GM08714 (cell line): ENCODE results near the gene RCBTB2.
"Not testable (repeated sequence)": the region's sequence is repeated elsewhere in the genome, so short reads cannot be mapped to it uniquely, and the experiment has no call there.

Experiments
- H3K4me3 ChIP-seq: fragments of 200-500 bp; sonication (Bioruptor generic); 2 replicates; pipeline ENCODE4 v1.5.1; 2014; ENCODE audit warnings: mild to moderate bottlenecking, low read length, inconsistent platforms
- ZNF274 ChIP-seq: IDR thresholded peaks from 2 replicates; pipeline ENCODE4 v1.6.1; 2012; ENCODE audit warnings: mild to moderate bottlenecking, low read depth, low read length

RCBTB2 gene

DNA sequence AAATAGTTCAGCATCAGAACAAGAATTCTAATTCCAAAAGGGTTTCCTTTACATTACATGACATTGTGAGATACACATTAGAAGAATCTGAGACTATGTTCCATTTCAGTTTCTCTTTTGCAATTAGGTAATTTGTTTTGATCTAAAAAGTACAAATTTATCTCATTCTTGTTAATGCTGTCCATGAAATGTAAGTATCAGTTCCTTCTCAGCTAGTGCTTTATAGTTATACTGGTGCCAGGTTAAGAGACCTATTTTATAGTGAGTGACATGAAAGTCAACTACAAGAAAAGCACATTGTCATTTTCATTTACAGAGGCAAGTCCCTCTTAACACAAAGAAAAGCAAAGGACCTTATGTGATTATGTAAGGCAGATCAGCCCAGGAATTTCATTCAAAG, 43.9 kb downstream of the RCBTB2 start:
- H3K4me3 ChIP-seq, result no peak overlapping the region
- TF ChIP-seq ZNF274, result no peak

- TF ChIP-seq ZNF274, result no peak
- H3K4me3 ChIP-seq, result no peak overlapping the region
These were observed 44.9 kb downstream of the RCBTB2 start for GRCh38 chr13:48487968-48488367.

GRCh38 chr13:48486836-48487235, 46.0 kb downstream of the RCBTB2 start:
- H3K4me3 ChIP-seq, result no peak overlapping the region
- no peak for TF ChIP-seq ZNF274

DNA sequence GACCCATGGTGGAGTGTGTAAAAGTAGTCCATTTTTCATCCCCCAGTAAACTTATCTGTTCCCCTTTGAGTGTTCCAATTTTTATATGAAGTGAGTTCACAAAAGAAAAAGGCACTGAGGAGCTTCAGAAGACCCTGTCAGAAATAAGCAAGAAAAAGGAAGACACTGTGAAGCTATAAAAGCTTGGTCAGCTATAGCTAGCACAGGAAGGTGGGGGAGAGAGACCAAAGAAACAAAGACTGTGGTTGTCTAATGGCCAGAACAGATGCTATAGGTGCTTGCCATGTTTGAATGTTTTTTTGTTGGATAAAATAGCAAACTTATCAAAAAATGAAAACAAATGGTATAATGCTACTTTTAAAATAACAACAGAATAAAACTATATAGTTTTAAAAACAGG, 46.5 kb downstream of the RCBTB2 start:
- TF ChIP-seq ZNF274, result no peak
- H3K4me3 ChIP-seq, result no peak overlapping the region

DNA sequence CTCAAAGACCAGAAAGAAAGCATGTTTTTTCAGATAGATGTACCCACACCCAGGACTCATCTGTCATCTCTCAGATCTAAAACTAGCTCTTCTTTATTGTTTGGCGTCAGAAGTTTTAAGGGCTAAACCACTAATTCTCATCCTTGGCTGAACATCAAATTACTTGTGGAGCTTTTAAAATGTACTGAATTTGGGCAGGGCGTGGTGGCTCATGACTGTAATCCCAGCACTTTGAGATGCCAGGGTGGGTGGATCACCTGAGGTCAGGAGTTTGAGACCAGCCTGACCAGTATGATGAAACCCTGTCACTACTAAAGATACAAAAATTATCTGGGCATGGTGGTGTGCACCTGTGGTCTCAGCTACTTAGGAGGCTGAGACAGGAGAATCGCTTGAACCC, 47.4 kb downstream of the RCBTB2 start:
- H3K4me3 ChIP-seq, result no peak overlapping the region
- TF ChIP-seq ZNF274, result no peak

- H3K4me3 ChIP-seq, result no peak overlapping the region
- no peak for TF ChIP-seq ZNF274
These were observed 49.3 kb downstream of the RCBTB2 start for GRCh38 chr13:48483575-48483974.

DNA sequence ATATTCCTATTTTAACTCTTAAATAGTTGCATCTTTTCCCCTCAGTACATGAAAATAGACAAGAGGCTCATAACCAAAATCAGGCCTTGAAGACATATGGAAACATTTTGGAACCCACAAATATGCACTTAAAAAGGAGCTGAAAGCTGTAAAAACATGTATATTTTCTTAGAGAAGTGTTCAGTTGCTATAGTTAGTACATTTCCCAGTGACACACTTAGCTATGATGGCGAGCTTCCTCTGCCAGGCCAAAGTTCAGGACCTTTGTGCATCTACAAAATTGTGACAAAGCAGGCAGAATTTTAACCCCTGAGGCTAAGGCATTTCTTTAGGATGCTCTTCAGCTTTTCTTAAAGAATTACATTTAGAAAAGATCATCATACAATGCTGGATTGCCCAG, 54.5 kb downstream of the RCBTB2 start:
- no peak for TF ChIP-seq ZNF274
- H3K4me3 ChIP-seq, result no peak overlapping the region

GRCh38 chr13:48477191-48477855, 55.6 kb downstream of the RCBTB2 start:
- no peak for TF ChIP-seq ZNF274

DNA sequence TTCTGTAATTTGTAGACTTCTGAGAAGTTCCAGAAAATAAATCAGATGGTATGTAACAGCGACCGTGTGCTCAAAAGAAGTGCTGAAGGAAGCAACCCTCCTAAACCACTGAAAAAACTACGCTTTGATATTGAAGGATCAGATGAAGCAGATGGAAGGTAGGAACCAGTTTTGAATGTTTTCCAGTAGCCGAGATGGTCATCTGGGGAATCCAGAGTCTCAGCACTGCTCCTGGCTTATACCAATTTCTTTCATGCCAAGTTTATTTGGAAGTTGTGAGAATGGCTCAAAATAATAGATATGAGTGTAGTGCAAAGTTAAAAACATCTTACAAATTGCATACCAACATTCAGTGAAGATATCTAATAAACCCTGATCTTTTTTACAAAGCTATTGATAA, 56.2 kb downstream of the RCBTB2 start:
- no peak for TF ChIP-seq ZNF274

More at GRCh38 chr13:48477191-48477855, 55.6 kb downstream of the RCBTB2 start:
- no peak overlapping the region for H3K4me3 ChIP-seq

DNA sequence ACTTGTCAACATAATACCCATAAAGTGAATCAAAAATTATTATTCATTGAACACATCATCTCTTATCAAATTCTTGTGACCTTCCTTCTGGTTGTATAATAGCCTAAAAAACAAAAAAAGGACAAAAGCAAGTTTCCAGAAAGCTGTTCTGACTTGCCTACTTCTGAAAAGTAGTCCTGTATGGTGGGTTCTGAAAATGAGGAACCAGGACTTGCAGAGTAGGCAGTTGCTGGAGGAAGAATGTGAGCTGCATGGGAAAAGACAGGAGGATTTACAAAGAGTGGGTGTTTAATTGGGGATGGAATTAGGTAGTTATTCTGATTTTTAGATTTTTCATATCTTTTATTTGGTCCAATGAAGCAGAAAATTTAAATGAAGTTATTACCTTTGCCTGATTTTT, 56.7 kb downstream of the RCBTB2 start:
- TF ChIP-seq ZNF274, result no peak
- no peak overlapping the region for H3K4me3 ChIP-seq

More for the DNA sequence above, 56.2 kb downstream of the RCBTB2 start:
- no peak overlapping the region for H3K4me3 ChIP-seq

- H3K4me3 ChIP-seq, result no peak overlapping the region
- TF ChIP-seq ZNF274, result no peak
These were observed 57.6 kb downstream of the RCBTB2 start for GRCh38 chr13:48475230-48475629.

DNA sequence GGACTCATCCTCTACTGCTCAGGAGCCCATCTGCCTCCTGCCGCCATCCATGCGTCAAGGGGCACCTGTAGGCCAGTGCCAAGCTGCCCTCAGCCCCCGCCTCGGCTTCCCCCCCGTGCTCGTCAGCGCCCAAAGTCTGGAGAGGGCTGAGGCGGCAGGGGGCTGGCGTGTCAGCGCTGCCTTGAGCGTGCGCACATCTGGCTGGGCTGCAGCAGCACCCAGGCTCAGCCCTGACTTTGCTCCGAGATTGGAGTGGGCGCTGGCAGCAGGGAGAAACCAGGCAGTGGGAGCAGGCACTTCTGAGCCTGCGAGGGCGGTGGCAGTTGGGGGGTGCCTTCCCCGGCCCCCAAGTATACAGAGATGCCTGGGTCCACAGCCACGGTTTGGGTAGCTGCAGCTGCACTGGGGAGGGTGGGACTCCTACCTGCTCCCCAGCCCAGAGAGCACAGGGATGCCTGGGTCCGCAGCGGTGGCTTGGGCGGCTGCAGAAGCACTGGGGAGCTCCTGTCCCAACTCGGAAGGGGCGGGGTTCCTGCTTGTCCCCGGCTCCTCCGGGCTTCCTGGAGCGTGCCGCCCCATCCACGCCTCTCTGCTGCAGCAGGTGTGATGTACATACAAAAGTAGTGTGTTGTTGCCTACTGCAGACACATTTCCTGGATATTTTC, 75.2 kb downstream of the RCBTB2 start:
- H3K4me3 ChIP-seq, result no peak overlapping the region
- TF ChIP-seq ZNF274, result no peak

GRCh38 chr13:48456546-48456945, 76.3 kb downstream of the RCBTB2 start:
- no peak for TF ChIP-seq ZNF274
- H3K4me3 ChIP-seq, result no peak overlapping the region

- not testable (repeated sequence) for H3K4me3 ChIP-seq
These were observed 81.7 kb downstream of the RCBTB2 start for GRCh38 chr13:48451196-48451595.

DNA sequence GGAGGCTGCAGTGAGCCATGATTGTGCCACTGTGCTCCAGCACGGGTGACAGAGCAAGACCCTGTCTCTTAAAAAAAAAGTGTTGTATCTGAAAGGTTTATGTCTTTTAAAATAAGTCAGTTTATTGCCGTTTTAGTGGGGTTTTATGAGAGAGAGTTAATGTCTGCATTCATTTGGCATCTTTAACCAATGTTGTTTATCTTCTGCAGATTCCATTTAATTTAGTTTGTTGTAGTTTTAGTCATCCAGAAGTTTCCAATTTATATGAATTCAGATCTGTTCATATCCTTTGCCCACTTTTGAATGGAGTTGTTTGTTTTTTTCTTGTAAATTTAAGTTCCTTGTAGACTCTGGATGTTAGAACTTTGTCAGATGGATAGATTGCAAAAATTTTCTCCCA, 83.2 kb downstream of the RCBTB2 start:
- H3K4me3 ChIP-seq, result no peak overlapping the region
- TF ChIP-seq ZNF274, result no peak

DNA sequence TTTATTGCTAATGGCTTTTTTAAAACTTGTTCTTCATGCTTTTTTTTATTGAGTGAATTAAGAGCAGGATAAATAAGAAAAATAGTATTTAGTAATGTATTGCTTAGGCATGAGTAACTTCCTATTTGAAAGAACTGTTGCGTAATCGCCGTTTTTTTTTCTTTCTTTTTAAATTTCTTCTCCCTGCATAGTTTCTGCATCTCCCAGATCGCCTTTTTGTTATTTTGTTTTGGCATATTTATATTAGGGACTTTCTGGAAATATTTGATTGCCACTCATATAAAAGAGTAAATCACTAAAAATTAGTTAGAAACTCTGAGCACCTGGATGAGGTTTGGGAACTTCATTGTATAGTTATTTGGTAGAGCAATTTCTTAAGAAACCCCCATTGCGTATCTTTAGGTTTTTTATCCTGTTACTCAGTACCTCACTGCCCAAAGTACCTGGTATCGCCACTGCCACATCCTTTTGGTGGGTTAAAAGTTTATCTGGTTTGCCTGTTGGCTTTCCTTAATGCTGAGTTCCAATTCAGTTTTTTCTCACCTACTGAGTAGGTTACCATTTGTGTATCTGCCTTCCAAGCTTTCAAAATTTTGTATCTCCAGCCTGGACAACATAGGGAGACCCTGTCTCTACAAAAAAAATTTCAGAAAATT, 83.8 kb downstream of the RCBTB2 start:
- TF ChIP-seq ZNF274, result no peak

More for the DNA sequence above, 83.8 kb downstream of the RCBTB2 start:
- no peak overlapping the region for H3K4me3 ChIP-seq
